SK-N-SH (cell line): ENCODE results near the gene PEX7. TPM values are rescaled to one million over a fixed set of nuclear protein-coding genes. Genes with fewer than 3 reads are reported as not detected.

Experiments
- CTCF ChIA-PET: fragments of 300-600, 350-600 bp; formaldehyde crosslinking; extraction: SDS; loops from one replicate; lab custom pipeline; 2021; lab: Yijun Ruan, JAX
- POLR2A ChIA-PET: fragments of 350-600 bp; sonication (Branson Sonifier 250); formaldehyde crosslinking; extraction: SDS; loops from one replicate; lab custom pipeline; 2020; ENCODE audit warnings: antibody characterized with exemption, inconsistent platforms; lab: Yijun Ruan, JAX
- DNase-seq: peaks from one replicate; pipeline ENCODE4 v3.0.0; 2012
- H2AFZ ChIP-seq: fragments of 200-600 bp; sonication (generic); 2 replicates; pipeline ENCODE4 v1.8.1; 2016; ENCODE audit warnings: antibody characterized with exemption, mild to moderate bottlenecking, low read depth
- H3F3A ChIP-seq: fragments of 200-600 bp; sonication (generic); replicated peaks from 2 replicates; pipeline ENCODE3; 2016; ENCODE audit warnings: antibody characterized with exemption, mild to moderate bottlenecking; ENCODE audit not compliant: insufficient read depth
- H3K27ac ChIP-seq, 2 experiments: fragments of 200-500 bp in 1 of 2; fragments of 200-600 bp in 1 of 2; sonication (Bioruptor generic) in 1 of 2; sonication (generic), shearing (Covaris generic) in 1 of 2; 2 replicates each; pipeline versions ENCODE4 v1.5.1 to v1.6.1; 2014 to 2016; ENCODE audit warnings: low read depth in 2 of 2, inconsistent platforms in 1 of 2, low read length in 1 of 2, mild to moderate bottlenecking in 1 of 2, mixed read lengths in 1 of 2
- H3K27me3 ChIP-seq: fragments of 200-600 bp; sonication (generic), shearing (Covaris generic); 2 replicates; pipeline ENCODE4 v1.6.1; 2016; ENCODE audit warnings: mixed run types; ENCODE audit not compliant: insufficient read depth
- H3K36me3 ChIP-seq, 2 experiments: fragments of 200-500 bp in 1 of 2; fragments of 200-600 bp in 1 of 2; sonication (Bioruptor generic) in 1 of 2; sonication (generic) in 1 of 2; replicated peaks in 1 of 2; 2 replicates each; pipeline versions ENCODE3 to v1.5.1; 2014 to 2016; ENCODE audit warnings: low read length in 1 of 2, mild to moderate bottlenecking in 1 of 2; ENCODE audit not compliant: insufficient read depth in 2 of 2, control insufficient read depth in 1 of 2
- H3K4me1 ChIP-seq, 2 experiments: fragments of 200-500 bp in 1 of 2; fragments of 200-600 bp in 1 of 2; sonication (Bioruptor generic) in 1 of 2; sonication (generic), shearing (Covaris generic) in 1 of 2; 2 replicates each; pipeline versions ENCODE4 v1.5.1 to v1.6.1; 2014 to 2016; ENCODE audit warnings: low read depth in 1 of 2, low read length in 1 of 2, mixed run types in 1 of 2; ENCODE audit not compliant: insufficient read depth in 2 of 2, control insufficient read depth in 1 of 2
- H3K4me2 ChIP-seq: fragments of 200-600 bp; sonication (generic), shearing (Covaris generic); 2 replicates; pipeline ENCODE4 v1.6.1; 2017; ENCODE audit warnings: mixed run types
- H3K4me3 ChIP-seq, 2 experiments: fragments of 200-500 bp in 1 of 2; fragments of 200-600 bp in 1 of 2; sonication (Bioruptor generic) in 1 of 2; sonication (generic), shearing (Covaris generic) in 1 of 2; 2 replicates each; pipeline versions ENCODE4 v1.5.1 to v1.8.1; 2014 to 2016; ENCODE audit warnings: low read depth in 2 of 2, inconsistent platforms in 1 of 2, low read length in 1 of 2, mild to moderate bottlenecking in 1 of 2, mixed read lengths in 1 of 2, moderate library complexity in 1 of 2
- H3K79me2 ChIP-seq: fragments of 200-600 bp; sonication (generic); 2 replicates; pipeline ENCODE4 v1.8.1; 2017; ENCODE audit warnings: mild to moderate bottlenecking; ENCODE audit not compliant: insufficient read depth
- H3K9ac ChIP-seq: fragments of 200-600 bp; sonication (generic); 2 replicates; pipeline ENCODE4 v1.6.1; 2017; ENCODE audit warnings: mixed run types
- H3K9me2 ChIP-seq: fragments of 200-600 bp; sonication (generic); 2 replicates; pipeline ENCODE4 v1.6.1; 2017; ENCODE audit warnings: mixed run types
- H3K9me3 ChIP-seq: fragments of 200-600 bp; sonication (generic); 2 replicates; pipeline ENCODE4 v1.6.1; 2017; ENCODE audit warnings: mixed run types, mild to moderate bottlenecking, moderate library complexity
- H4K20me1 ChIP-seq: fragments of 200-600 bp; sonication (generic); 2 replicates; pipeline ENCODE4 v1.6.1; 2017; ENCODE audit warnings: mild to moderate bottlenecking, mixed run types; ENCODE audit not compliant: insufficient read depth
- CHD2 ChIP-seq: fragments of 150-350 bp; IDR thresholded peaks from 2 replicates; pipeline ENCODE4 v1.6.1; 2018; ENCODE audit warnings: low read length; ENCODE audit not compliant: partially characterized antibody
- ELF1 ChIP-seq: IDR thresholded peaks from 2 replicates; pipeline ENCODE4 v1.4.0; 2012
- EP300 ChIP-seq, 2 experiments: IDR thresholded peaks; 2 replicates each; pipeline versions ENCODE4 v1.4.0 to v1.6.1; 2012; ENCODE audit warnings: borderline replicate concordance in 1 of 2, low read depth in 1 of 2, low read length in 1 of 2
- GABPA ChIP-seq: IDR thresholded peaks from 2 replicates; pipeline ENCODE4 v1.4.0; 2012; ENCODE audit warnings: low read depth, mild to moderate bottlenecking
- GATA2 ChIP-seq: sonication (generic); formaldehyde crosslinking; IDR thresholded peaks from 2 replicates; pipeline ENCODE4 v1.5.0; 2020; ENCODE audit warnings: mild to moderate bottlenecking, missing genetic modification reagents
- JUND ChIP-seq: IDR thresholded peaks from 2 replicates; pipeline ENCODE4 v1.4.0; 2012
- MEF2A ChIP-seq: IDR thresholded peaks from 2 replicates; pipeline ENCODE4 v1.4.0; 2012; ENCODE audit warnings: low read depth, borderline replicate concordance
- NRF1 ChIP-seq: IDR thresholded peaks from 2 replicates; pipeline ENCODE4 v1.6.1; 2012; ENCODE audit warnings: low read depth, mild to moderate bottlenecking, low read length
- RFX5 ChIP-seq: IDR thresholded peaks from 2 replicates; pipeline ENCODE4 v1.6.1; 2012; ENCODE audit warnings: mild to moderate bottlenecking, improper control_type of control experiment, low read length
- RXRA ChIP-seq: IDR thresholded peaks from 2 replicates; pipeline ENCODE4 v1.4.0; 2012; ENCODE audit warnings: low read depth, mild to moderate bottlenecking, borderline replicate concordance
- TEAD4 ChIP-seq: IDR thresholded peaks from 2 replicates; pipeline ENCODE4 v1.4.0; 2012; ENCODE audit warnings: mild to moderate bottlenecking, borderline replicate concordance; ENCODE audit not compliant: insufficient read depth
- YY1 ChIP-seq: IDR thresholded peaks from 2 replicates; pipeline ENCODE4 v1.4.0; 2012; ENCODE audit warnings: low read depth, mild to moderate bottlenecking
- WGBS: methylation state at CpG from one replicate; pipeline ENCODE4 v1.1.6; 2017; ENCODE audit warnings: low lambda C conversion rate; 5-methylcytosine and 5-hydroxymethylcytosine counted together
- polyA plus RNA-seq, 3 experiments: library from polyadenylated mRNA; depleted of rRNA; stranded (reverse); fragments of >200 nt; gene quantifications; 2 replicates each; pipeline ENCODE4 v1.2.3, GENCODE V29; 2012
- TF ChIP-seq, protein P1 (sequence below): IDR thresholded peaks from 2 replicates; pipeline ENCODE4 v1.4.0; 2012; ENCODE audit warnings: low read depth, borderline replicate concordance
- TF ChIP-seq, protein P2 (sequence below): IDR thresholded peaks from 2 replicates; pipeline ENCODE4 v1.4.0; 2012; ENCODE audit warnings: low read depth
- TF ChIP-seq, protein P3 (sequence below): IDR thresholded peaks from 2 replicates; pipeline ENCODE4; 2012

Gene PEX7
- polyA plus RNA-seq, 1 of the 3 experiments (the other 2 are of a cell fraction), result 10.8 TPM

DNA sequence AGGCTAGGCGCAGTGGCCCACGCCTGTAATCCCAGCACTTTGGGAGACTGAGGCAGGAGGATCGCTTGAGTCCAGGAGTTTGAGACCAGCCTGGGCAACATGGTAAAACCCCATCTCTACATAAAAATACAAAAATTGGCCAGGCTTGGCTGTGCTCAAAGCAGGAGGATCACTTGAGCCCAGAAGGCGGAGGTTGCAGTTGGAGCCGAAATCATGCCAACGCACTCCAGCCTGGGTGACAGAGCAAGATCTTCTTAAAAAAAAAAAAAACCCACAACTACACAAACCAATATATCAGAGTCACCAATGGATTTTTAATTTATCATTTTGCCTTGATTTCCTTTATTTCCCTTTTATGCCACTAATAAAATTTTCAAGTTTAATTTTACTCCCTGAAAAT is 39.4 kb upstream of the PEX7 start:
- Histone ChIP-seq H3K9me3 (no peaks in the 10 kb centered on the region), H3K9ac (no peak overlapping the region; the same call in 1 of the 2 replicates), H3K79me2 (peaks cover 70% of the 10 kb centered on the region), H3K4me2 (peak overlapping the region; percentile 48; the same call in 1 of the 2 replicates), H3K4me3 (no peak overlapping the region), H3K4me1 (peaks cover 9 to 13% of the 10 kb centered on the region in 2 experiments; a peak in 3 of 4 replicates), H3K9me2 (no peaks in the 10 kb centered on the region), H3K27me3 (no peaks in the 10 kb centered on the region), H3F3A (peaks cover 12% of the 10 kb centered on the region), H3K36me3 (no peaks in the 10 kb centered on the region), H3K27ac (peak overlapping the region in 1 of 2 experiments; percentile 73; a peak in 2 of 4 replicates), H4K20me1 (no peaks in the 10 kb centered on the region), H2AFZ (no peak overlapping the region)
- DNase-seq, result no peak
- POLR2A ChIA-PET, result no interaction called here
- TF ChIP-seq CHD2 (no peak), NRF1 (no peak), GATA2 (CRISPR knock-in tag) (no peak), RFX5 (no peak), TEAD4 (no peak), GABPA (no peak), RXRA (no peak), MEF2A (no peak), YY1 (no peak)
- TF ChIP-seq, protein P1, sequence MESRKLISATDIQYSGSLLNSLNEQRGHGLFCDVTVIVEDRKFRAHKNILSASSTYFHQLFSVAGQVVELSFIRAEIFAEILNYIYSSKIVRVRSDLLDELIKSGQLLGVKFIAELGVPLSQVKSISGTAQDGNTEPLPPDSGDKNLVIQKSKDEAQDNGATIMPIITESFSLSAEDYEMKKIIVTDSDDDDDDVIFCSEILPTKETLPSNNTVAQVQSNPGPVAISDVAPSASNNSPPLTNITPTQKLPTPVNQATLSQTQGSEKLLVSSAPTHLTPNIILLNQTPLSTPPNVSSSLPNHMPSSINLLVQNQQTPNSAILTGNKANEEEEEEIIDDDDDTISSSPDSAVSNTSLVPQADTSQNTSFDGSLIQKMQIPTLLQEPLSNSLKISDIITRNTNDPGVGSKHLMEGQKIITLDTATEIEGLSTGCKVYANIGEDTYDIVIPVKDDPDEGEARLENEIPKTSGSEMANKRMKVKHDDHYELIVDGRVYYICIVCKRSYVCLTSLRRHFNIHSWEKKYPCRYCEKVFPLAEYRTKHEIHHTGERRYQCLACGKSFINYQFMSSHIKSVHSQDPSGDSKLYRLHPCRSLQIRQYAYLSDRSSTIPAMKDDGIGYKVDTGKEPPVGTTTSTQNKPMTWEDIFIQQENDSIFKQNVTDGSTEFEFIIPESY, result no peak
- TF ChIP-seq, protein P2, sequence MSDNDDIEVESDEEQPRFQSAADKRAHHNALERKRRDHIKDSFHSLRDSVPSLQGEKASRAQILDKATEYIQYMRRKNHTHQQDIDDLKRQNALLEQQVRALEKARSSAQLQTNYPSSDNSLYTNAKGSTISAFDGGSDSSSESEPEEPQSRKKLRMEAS, result no peak
- TF ChIP-seq, protein P3, sequence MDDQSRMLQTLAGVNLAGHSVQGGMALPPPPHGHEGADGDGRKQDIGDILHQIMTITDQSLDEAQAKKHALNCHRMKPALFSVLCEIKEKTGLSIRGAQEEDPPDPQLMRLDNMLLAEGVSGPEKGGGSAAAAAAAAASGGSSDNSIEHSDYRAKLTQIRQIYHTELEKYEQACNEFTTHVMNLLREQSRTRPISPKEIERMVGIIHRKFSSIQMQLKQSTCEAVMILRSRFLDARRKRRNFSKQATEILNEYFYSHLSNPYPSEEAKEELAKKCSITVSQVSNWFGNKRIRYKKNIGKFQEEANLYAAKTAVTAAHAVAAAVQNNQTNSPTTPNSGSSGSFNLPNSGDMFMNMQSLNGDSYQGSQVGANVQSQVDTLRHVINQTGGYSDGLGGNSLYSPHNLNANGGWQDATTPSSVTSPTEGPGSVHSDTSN, result no peak
- CTCF ChIA-PET, result interaction anchor here (2.0 to 3.0 kb wide), 2 partner anchors 9 to 139 kb away, joined by 7 to 9 read pairs; partner anchors contain the start of gene MAP3K5
- WGBS, result 95% methylated on average over 6 of the region's 6 CpGs

DNA sequence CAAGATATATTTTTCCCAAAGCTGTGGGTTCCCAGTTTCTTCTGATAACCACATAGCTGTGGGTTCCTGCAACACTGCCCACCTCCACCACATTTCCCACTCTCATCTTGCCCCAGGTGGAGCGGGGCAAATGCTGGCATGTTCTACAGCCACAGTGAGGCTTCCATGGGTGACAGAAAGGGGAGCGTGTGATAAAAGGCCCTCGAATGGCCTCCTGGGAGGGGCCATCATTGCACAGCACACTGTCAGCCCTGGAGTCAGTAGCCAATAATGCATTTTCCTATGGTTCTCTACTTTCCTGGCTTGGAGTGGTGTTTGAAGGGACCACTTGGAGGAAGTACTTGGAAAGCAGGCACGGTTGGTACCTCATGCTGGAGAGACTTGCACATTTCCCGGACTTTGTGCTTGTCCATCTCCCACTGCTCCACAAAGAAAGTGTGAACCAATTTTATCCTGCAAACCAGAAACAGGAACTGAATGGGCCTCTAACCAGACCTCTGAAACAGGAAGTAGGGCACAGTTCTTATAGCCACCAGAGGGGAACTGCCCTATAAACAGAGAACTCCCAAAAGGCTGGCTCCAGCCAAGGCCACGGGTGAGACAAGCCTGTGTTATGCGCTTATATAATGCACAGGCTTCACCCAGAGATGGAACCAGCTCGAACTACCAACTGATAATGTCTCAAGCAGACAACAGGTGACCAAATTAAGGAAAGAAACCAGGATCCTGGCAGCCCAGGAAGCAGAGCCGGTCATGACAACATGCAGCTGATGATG is 38.7 kb upstream of the PEX7 start:
- no peak for DNase-seq
- ChIA-PET POLR2A (no interaction called here), CTCF (interaction anchor here (1.0 to 3.0 kb wide), 3 partner anchors 8 to 140 kb away, joined by 5 to 9 read pairs (median 6); partner anchors contain the start of gene MAP3K5)
- Histone ChIP-seq H2AFZ (no peak overlapping the region), H3K4me1 (peaks cover 9 to 13% of the 10 kb centered on the region in 2 experiments; a peak in 3 of 4 replicates), H3K79me2 (peaks cover 68% of the 10 kb centered on the region), H3K27ac (peak overlapping the region in 1 of 2 experiments; percentile 73; a peak in 1 of 4 replicates), H4K20me1 (no peaks in the 10 kb centered on the region), H3F3A (peaks cover 18% of the 10 kb centered on the region), H3K4me3 (no peak overlapping the region), H3K27me3 (no peaks in the 10 kb centered on the region), H3K9me2 (no peaks in the 10 kb centered on the region), H3K36me3 (no peaks in the 10 kb centered on the region), H3K4me2 (no peak overlapping the region), H3K9me3 (no peaks in the 10 kb centered on the region), H3K9ac (no peak overlapping the region)
- 98% methylated on average over 9 of the region's 9 CpGs for WGBS
- no peak for TF ChIP-seq GABPA
- TF ChIP-seq RXRA, result no peak
- no peak for TF ChIP-seq EP300 (IDR thresholded peaks at IDR 0.05; ENCODE audit: borderline replicate concordance in 1 of 2, low read depth in 1 of 2, low read length in 1 of 2)
- no peak for TF ChIP-seq ELF1
- TF ChIP-seq YY1, result no peak
- TF ChIP-seq JUND, result no peak
- no peak for TF ChIP-seq TEAD4
- no peak for TF ChIP-seq RFX5
